Left forelimb (tissue), 1 donor: ENCODE measurements around the gene HPS4.

ENCODE experiments used
- DNase-seq: peaks from one replicate; pipeline ENCODE4 v3.0.0-alpha.2; 2018; ENCODE audit warnings: low spot score

The HPS4 gene

DNA sequence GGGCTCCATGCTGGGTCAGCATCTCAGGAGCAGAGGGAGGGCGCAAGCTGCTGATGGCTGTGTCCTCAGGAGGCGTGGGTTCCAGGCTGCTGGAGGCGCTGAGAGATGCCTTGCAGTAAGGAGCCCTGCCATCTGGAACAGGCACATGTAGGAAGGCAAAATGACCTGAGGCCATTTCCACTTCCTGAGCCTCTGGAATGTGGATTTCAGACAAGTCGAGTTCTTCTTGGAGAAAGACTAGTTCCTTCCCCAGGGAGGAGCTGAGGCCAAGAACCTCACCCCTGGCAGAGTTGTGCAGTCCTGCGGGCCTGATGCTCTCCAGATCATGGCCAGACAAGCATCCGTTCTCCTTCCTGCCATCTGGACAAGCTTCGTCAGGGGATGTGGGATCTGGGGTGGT, 19.3 kb downstream of the HPS4 start:
- no peak for DNase-seq

DNA sequence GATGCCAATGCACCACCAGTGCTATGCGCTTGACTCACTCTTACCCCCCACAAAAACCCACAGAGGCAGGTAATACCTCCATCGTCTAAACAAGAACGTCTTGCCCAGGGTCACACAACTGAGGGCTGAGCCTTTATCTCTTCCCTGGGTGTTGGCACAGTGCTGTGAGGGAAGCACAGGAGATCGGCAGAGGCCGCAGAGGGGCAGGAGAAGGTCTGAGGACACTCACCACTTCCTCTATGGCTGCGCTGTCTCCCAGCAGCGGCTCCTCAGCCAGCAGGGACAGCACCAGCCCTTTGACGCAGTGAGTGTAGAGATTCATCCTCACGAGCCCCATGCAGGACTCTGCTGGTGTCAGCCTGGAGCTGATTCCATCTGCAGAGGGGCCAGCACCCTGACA, 19.9 kb downstream of the HPS4 start:
- DNase-seq: no peak

DNA sequence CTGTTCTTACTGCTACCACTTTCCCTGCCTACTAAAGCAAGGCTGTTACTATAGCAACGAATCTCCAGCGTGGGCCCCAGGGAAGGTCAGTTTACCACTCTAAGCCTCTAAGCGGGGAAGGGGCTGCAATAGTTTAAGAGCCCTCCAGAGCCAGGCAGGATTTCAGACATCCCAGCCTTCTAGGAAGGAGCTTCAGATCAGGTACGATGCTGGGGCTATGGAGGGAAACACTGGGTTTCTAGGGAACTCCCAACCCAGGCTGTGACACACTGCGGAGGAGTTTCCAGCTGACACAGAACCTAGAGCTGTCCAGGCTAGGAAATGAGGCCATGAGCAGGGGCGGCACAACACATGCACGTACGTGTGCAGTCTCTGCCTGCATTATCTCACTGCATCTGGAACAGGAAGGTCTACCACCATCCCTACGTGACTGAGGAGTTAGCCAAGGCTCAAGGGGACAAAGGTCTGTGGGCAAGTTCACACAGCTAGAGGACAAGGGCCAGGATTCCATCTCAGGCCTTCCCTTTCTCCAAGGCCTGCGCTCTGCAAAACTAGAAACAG, 20.4 kb downstream of the HPS4 start:
- no peak for DNase-seq

DNA sequence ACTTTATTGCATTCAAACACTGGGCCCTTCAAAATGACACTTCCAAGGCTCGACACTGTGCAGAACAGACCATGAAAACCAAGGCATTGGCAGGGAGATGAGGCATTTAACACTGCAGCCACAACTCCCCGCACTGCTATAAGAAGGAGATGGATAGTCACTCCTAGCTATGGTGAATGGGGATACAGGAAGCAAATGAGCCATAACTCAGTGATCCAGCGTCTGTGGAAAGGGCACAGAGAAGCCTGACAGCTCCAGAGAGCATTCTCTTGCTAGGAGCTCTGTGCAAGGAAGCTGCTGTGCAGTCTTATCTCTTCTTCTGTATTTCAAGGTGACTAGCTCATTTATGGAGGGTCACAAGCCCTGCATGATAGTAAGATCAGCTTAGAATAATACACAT, 20.9 kb downstream of the HPS4 start:
- DNase-seq: no peak

DNA sequence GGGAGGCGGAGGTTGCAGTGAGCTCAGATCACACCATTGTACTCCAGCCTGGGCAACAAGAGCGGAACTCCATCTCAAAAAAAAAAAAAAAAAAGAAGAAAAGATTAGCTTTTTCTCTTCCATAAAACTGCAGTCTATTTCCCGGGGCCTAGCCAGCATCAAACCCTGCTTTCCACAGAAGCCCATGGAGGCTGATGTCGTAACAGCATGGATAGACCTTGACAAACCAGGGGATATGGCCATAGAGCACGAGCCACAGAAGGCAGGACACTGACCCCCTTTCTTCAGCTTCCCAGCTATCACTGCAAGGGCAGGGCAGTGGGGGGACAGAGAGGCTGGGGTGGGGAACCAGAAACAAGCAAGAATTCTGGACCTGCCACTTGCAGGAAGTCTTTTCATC, 21.5 kb downstream of the HPS4 start:
- no peak for DNase-seq

DNA sequence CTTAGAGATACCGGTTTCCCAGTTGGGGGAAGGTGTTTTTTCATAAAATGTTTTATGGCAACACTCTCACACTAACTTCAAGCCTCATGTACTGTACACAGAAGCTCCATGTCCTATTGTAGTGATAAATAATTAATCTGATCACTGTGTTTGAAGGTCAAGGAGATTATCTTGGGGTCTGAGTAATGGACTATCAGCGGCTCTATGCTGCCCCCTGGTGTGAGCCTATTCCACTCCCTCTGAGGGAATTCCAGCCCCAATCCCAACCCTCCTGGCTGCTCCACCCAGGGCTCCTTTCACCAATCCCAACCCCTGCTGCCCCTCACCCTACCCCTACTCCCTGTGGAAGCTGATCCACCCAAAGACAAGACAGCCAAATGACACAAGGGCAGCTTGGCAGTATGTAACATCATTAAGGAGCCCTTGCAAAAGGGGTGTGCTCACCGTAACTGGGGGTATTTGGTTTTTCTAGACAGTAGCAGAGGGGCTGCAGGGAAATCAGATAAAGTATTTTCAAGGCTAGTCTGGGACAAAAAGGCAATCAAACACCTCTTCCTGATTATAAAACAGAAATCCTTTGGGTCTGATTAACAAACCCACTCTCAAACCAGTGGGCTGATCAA, 22.3 kb downstream of the HPS4 start:
- no peak for DNase-seq

DNA sequence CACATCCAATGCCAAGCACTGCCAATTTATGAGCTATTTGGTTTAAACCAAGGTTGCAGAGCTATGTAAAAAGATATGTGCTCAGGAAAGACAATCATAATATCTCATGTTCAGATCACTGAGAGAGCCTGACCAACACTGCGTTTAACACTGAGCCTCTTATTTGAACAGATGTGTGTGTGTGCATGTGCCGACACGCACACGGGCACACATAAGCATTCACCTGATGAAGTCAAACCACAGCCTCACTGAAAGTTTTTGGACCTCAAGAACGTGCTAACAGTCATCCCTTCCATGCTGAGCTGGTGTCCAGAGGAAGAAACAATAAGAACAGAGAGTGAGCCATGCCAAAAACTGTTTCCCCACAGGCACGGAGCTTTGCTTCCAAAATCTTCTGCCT, 23.4 kb downstream of the HPS4 start:
- DNase-seq: no peak

DNA sequence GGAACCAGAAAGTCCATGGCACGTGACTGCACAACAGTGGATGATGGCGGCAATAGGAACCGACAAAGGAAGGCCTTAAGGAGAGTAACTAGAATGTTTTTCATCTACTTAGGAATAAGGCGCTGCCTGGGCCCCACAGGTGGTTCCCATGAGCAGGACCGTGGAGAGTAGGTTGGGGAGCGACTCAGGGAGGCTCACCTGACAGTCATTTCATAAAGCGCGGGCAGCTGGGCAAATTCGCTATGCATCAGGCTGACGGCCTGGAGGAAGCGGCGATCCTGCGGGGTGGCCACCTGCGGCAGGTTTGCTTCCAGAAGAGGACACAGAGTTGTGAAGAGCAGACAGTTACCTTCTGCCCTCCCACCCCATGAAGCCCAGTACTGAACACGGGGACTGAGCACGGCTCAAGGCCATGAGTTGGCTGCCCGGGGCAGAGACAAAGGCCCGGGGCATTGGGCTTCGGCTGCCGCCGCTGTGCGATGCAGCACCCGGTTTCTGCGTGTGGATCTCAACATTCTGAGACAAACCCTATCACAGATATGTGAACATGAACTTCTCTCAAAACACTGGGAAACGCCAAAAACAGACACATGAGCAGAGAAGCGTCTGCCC, 25.8 kb downstream of the HPS4 start:
- DNase-seq: peak; percentile 50

- peak; percentile 55 for DNase-seq
Measured at GRCh38 chr22:26453812-26454500, 29.6 kb downstream of the HPS4 start.

GRCh38 chr22:26453216-26453615, 30.4 kb downstream of the HPS4 start:
- peak; percentile 46 for DNase-seq

- peak; percentile 37 for DNase-seq
Measured at GRCh38 chr22:26452236-26453016, 31.2 kb downstream of the HPS4 start.

DNA sequence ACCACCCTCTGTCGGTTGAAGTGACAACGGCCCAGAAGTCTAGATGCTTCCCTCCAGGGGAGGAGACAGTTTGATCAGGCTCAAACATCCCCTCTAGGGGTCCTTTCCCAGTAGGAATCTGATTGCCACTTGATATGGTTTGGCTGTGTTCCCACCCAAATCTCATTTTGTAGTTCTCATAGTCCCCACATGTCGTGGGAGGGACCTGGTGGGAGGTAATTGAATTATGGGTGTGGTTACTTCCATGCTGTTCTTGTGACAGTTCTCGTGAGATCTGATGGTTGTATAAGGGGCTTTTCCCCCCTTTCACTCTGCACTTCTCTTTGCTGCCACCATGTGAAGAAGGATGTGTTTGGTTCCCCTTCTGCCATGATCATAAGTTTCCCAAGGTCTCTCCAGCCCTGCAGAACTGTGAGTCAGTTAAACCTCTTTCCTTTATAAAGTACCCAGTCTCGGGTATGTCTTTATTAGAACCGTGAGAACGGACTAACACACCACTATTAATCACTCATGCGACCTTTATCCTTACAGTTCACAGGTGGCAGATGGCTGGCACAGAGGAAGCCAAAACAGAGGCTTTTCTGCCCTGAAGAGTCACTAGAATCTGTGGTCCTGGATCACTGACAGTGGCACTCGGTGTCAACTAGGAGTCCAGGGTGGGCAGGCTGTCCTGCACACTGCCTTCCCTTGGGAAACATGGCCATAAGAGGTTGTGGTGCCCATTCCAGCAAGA, 33.0 kb downstream of the HPS4 start:
- DNase-seq: peak; percentile 47

GRCh38 chr22:26448941-26449340, 34.6 kb downstream of the HPS4 start:
- DNase-seq: peak; percentile 26

GRCh38 chr22:26448334-26448733, 35.2 kb downstream of the HPS4 start:
- DNase-seq: peak; percentile 57

DNA sequence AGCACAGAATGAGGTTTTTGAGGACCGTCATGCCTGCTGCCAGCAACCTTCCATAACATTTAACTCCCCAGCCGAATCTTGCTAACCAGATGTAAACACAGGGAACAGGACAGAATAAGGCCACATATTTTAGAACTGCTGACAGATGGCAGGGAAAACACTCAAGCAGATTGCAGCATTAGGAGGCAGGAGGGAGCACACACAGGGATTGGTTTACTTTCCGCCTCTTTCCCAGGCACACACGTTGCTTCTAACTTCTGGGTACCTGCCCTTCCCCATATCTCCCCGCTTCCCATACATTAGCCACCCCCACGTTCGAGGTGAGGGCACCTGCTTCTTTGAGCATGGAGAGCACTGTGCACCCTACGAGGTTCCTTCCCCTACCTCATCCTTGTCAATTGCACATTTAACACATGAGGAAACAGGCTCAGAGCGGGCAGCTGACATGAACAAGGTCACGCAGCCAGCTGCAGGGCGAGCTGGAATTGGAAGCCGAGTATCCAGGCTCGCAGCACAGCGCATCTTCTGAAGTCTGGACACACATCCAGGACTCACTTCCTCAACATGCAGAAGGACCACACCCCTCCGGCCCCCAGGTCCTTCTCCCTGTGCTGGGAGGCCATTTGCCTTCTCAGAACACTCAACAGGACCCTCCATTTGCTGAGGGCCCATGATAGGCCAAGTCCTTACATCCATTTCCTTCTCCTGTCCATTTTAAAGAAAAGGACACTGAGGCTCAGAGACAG, 35.8 kb downstream of the HPS4 start:
- DNase-seq: peak; percentile 57

- DNase-seq: no peak
Measured at GRCh38 chr22:26446808-26447515, 36.6 kb downstream of the HPS4 start.

DNA sequence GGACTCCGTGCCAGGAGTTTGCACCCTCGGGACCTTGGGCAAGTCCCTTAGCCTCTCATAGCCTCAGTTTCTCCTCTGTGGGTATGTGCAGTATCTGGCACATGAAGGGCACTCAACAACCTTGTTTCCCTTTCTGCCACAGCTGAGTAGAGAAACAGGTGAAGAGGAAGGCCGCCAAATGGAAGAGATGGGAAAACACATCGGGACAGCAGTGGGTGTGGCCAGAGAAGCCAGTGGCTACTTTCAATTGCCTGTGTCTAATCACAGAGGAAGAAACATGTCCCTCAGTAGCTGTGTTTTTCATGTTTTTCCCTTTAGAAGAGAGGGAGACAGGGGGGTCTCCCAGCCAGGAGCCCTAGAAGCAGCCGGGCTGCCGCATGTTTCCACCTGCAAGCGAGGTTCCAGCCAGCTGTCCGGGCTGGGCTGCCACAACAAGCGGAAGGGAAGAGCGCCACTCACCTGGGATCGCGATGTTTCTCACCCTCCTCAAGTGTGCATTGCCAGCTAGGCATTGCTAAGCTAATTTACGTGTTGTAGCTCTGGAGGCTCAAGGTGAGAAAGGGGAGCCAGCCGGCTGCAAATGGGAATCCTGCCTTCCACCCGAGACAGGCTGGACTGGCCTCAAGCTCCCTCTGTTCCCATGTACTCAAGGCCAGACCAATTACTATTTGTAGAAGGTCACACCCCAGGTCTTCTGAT, 37.9 kb downstream of the HPS4 start:
- no peak for DNase-seq

DNA sequence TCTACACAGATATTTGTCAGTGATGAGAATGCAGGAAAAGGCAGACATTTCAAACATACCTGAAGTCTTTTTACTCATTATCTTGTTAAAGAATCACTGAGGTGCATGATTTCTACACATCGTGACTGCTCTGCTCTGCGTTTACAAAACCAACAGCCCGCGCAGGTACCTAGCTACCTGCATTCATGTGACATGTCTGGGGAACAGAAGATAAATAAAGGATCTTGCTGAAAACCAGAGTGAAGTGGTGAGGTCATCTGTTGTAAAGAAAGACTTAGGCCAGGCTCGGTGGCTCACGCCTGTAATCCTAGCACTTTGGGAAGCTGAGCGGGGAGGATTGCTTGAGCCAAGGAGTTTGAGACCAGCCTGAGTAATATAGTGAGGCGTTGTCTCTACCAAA, 38.8 kb downstream of the HPS4 start:
- DNase-seq: no peak

DNA sequence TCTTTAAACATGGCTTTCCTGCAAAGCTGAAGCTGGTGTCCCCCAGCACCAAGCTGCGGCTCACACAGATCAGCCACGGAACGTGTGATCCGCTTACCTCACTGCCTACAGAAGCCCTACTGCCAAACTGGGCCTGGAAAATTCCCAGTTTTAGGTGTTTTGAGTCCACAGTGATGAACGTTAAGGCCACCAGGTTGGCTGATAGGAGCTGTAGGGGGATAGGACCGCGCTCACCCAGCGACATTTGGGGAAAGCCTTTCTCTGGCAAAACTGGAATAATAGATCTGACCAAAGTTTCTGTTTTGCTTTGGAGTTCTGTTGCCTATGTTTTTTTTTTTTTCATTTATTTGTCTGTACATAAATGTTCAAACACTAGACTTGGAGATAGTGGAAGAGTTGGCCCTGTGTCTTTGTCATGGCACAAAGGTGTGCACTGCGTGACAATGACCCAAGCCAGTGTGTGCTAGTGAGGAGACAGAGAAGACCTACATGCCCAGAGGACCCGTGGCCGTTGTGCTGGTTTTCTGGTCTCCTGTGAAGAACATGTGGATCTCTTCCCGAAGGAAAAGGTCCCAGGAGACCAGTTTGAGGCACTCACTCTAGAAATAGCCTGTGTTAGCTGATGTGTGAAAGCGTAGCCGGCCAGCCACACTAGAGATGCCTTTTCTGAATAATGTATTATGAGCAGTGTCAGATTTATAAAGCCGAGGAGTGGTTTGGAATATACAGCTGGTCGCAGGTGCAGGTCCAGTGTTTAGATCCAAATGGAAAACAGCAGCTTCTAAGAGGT, 39.5 kb downstream of the HPS4 start:
- no peak for DNase-seq
